HepG2 (cell line): ENCODE results near the gene PPM1M. TPM values are rescaled to one million over a fixed set of nuclear protein-coding genes. Genes with fewer than 3 reads are reported as not detected.

Experiments
- ATAC-seq: fragments of 200-7000 bp; cut with Tn5 transposase; 3 replicates; pipeline ENCODE4 v1.9.1; 2020; ENCODE audit warnings: mild to moderate bottlenecking, moderate library complexity
- BruUV-seq: library from RNA; stranded (reverse); fragments of 400-500 nt; replicated peaks from 2 replicates; lab custom pipeline; 2021; lab: Mats Ljungman, UMichigan
- CTCF ChIA-PET: fragments of 300-600 bp; formaldehyde crosslinking; extraction: SDS; loops from one replicate; lab custom pipeline; 2021; ENCODE audit warnings: low total read pairs, inconsistent platforms, low intra/inter-chr PET ratio; lab: Yijun Ruan, JAX
- POLR2A ChIA-PET: fragments of 350-600 bp; sonication (Branson Sonifier 250); formaldehyde crosslinking; loops from one replicate; lab custom pipeline; 2020; ENCODE audit warnings: antibody characterized with exemption, inconsistent platforms; lab: Yijun Ruan, JAX
- DNase-seq: peaks from one replicate; pipeline ENCODE4 v3.0.0-alpha.2; 2015; ENCODE audit warnings: low spot score
- FAIRE-seq: peaks from 3 replicates; lab custom pipeline; 2011; peaks lifted over from hg19 to GRCh38; lab: Jason Lieb, UNC
- H2AFZ ChIP-seq: one replicate; pipeline ENCODE4 v1.6.1; 2011; ENCODE audit warnings: low read length, inconsistent platforms
- H3K27ac ChIP-seq: fragments of 300-600 bp; 3 replicates; pipeline ENCODE4 v1.8.0; 2011; ENCODE audit warnings: mixed run types, mild to moderate bottlenecking, mixed read lengths, low read length, inconsistent platforms; ENCODE audit not compliant: insufficient read depth; ENCODE audit errors: extremely low read length
- H3K27me3 ChIP-seq, 2 experiments: fragments of 200-600 bp in 1 of 2; 2 replicates in 1 of 2; 3 replicates in 1 of 2; pipeline versions ENCODE4 v1.6.0 to v1.8.0; 2011; ENCODE audit warnings: low read length in 2 of 2, mild to moderate bottlenecking in 2 of 2, moderate library complexity in 2 of 2, inconsistent platforms in 1 of 2; ENCODE audit not compliant: insufficient read depth in 2 of 2, control insufficient read depth in 1 of 2
- H3K36me3 ChIP-seq, 2 experiments: fragments of 200-600 bp in 1 of 2; replicated peaks in 1 of 2; 2 replicates in 1 of 2; 3 replicates in 1 of 2; pipeline versions ENCODE4 v1.5.1 to v1.8.0; 2011; ENCODE audit warnings: low read length in 2 of 2, inconsistent platforms in 1 of 2; ENCODE audit not compliant: insufficient read depth in 2 of 2, control insufficient read depth in 1 of 2
- H3K4me1 ChIP-seq: 2 replicates; pipeline ENCODE4 v1.5.1; 2012; ENCODE audit warnings: low read length, inconsistent platforms; ENCODE audit not compliant: insufficient read depth
- H3K4me2 ChIP-seq: 2 replicates; pipeline ENCODE4 v1.6.0; 2011; ENCODE audit warnings: low read depth, low read length, inconsistent platforms
- H3K4me3 ChIP-seq, 3 experiments: fragments of 200-600 bp in 1 of 3; sonication (generic), shearing (Covaris generic) in 1 of 3; replicated peaks in 1 of 3; 2 replicates each; pipeline ENCODE4 v1.5.1; 2011 to 2016; ENCODE audit warnings: low read length in 3 of 3, inconsistent platforms in 2 of 3, low read depth in 2 of 3, mild to moderate bottlenecking in 2 of 3, control low read depth in 1 of 3, mixed read lengths in 1 of 3; ENCODE audit not compliant: insufficient read depth in 1 of 3
- H3K79me2 ChIP-seq: one replicate; pipeline ENCODE4 v1.6.1; 2011; ENCODE audit warnings: low read length, inconsistent platforms; ENCODE audit not compliant: insufficient read depth
- H3K9ac ChIP-seq: 2 replicates; pipeline ENCODE4 v1.6.0; 2011; ENCODE audit warnings: mild to moderate bottlenecking, low read depth, low read length, inconsistent platforms; ENCODE audit not compliant: insufficient read depth
- H3K9me3 ChIP-seq: 2 replicates; pipeline ENCODE4 v1.5.1; 2012; ENCODE audit warnings: mild to moderate bottlenecking, low read length
- H4K20me1 ChIP-seq: 2 replicates; pipeline ENCODE4 v1.6.0; 2011; ENCODE audit warnings: inconsistent platforms, mild to moderate bottlenecking, low read length, moderate library complexity; ENCODE audit not compliant: insufficient read depth
- EHMT2 ChIP-seq: fragments of 200-600 bp; sonication (generic); IDR thresholded peaks from 2 replicates; pipeline ENCODE4 v1.7.0; 2017; ENCODE audit warnings: antibody characterized with exemption, low read depth, low read length, borderline replicate concordance
- FOSL1 ChIP-seq: sonication (generic); formaldehyde crosslinking; IDR thresholded peaks from 2 replicates; pipeline ENCODE4 v1.9.0; 2021; ENCODE audit warnings: missing genetic modification reagents, borderline replicate concordance
- MEF2D ChIP-seq: sonication (generic); formaldehyde crosslinking; IDR thresholded peaks from 2 replicates; pipeline ENCODE4 v1.5.1; 2020; ENCODE audit warnings: mild to moderate bottlenecking, missing genetic modification reagents
- REXO4 ChIP-seq: sonication (generic); formaldehyde crosslinking; IDR thresholded peaks from 2 replicates; pipeline ENCODE4 v1.8.0; 2022; ENCODE audit warnings: missing genetic modification reagents, mild to moderate bottlenecking, borderline replicate concordance
- ZNF143 ChIP-seq: sonication (generic); formaldehyde crosslinking; IDR thresholded peaks from 2 replicates; pipeline ENCODE4 v1.4.0; 2020; ENCODE audit warnings: missing genetic modification reagents
- ZNF605 ChIP-seq: sonication (generic); formaldehyde crosslinking; IDR thresholded peaks from 2 replicates; pipeline ENCODE4 v1.8.0; 2022; ENCODE audit warnings: mild to moderate bottlenecking, missing genetic modification reagents
- WGBS: methylation state at CpG from one replicate; pipeline ENCODE4 v1.1.6; 2017; ENCODE audit warnings: low lambda C conversion rate; 5-methylcytosine and 5-hydroxymethylcytosine counted together
- in situ Hi-C: cut with HindIII; loops from 2 replicates; pipeline ENCODE4 v1.10.0; 2017; ENCODE audit warnings: low pct_unique_long_range_greater_than_20kb; ENCODE audit not compliant: extremely low pct_ligation_motif_present
- intact Hi-C: fragments of 100-400 bp; cut with micrococcal nuclease; formaldehyde crosslinking; loops from one replicate; pipeline ENCODE4 v1.10.0; 2022; ENCODE audit not compliant: unreplicated experiment
- polyA plus RNA-seq, 8 experiments: library from polyadenylated mRNA; depleted of rRNA in 3 of 8; stranded (reverse) in 7 of 8; unstranded in 1 of 8; fragments of >200 nt; fragmentation: Illumina TruSeq in 4 of 8; extraction: Trizol in 4 of 8; gene quantifications; 2 replicates each; pipeline versions ENCODE4 v1.2.1 to v1.2.3, GENCODE V29; 2011 to 2016; ENCODE audit warnings: low read depth in 4 of 8, missing spikeins in 1 of 8, mixed read lengths in 1 of 8; ENCODE audit not compliant: insufficient read depth in 1 of 8
- total RNA-seq, 5 experiments: library from RNA; depleted of rRNA; stranded (reverse); fragments of >200 nt; fragmentation: Illumina TruSeq; extraction: Trizol; gene quantifications; 2 replicates each; pipeline ENCODE4 v1.2.3, GENCODE V29; 2016; ENCODE audit warnings: low read depth in 1 of 5
- TF ChIP-seq, protein P1 (sequence below): IDR thresholded peaks from 2 replicates; pipeline ENCODE4 v1.6.1; 2016
- TF ChIP-seq, protein P2 (sequence below): sonication (generic); formaldehyde crosslinking; IDR thresholded peaks from 2 replicates; pipeline ENCODE4 v1.5.0; 2020; ENCODE audit warnings: missing genetic modification reagents

PPM1M gene
- total and polyA plus RNA-seq, 2 of the 13 experiments (the other 11 are each of a cell fraction or from before 2014, with no cell fraction given): 2.5 to 5.9 TPM

DNA sequence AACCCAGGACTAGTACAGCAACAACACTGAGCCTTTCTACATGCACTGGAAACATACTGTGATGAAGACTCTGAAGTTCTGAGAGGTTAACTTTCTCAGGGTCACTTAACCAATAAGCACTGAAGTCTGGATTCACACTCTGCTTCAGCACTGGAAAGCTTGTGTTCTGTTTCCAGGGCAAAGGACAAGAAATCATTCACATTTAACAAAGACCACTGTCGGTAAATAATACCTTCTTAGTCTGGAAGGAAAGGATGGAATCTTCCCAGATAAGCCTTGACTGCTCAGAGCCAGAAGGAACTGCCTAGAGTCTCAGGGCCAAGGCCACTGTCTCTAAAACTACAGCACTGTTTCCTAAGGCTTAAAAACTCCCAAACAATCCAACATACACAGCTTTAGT is 37.7 kb downstream of the PPM1M start:
- no peaks in the 10 kb centered on the region; a peak in 1 of 5 replicates for H3K27me3 ChIP-seq
- CTCF ChIA-PET: no interaction called here
- BruUV-seq: no TSS peak
- DNase-seq: no peak
- no peaks in the 10 kb centered on the region for H3K36me3 ChIP-seq
- no peak overlapping the region for H2AFZ ChIP-seq
- TF ChIP-seq FOSL1 (CRISPR knock-in tag) (no peak), MEF2D (CRISPR knock-in tag) (no peak), REXO4 (no peak), ZNF605 (CRISPR knock-in tag) (no peak), EHMT2 (no peak), ZNF143 (CRISPR knock-in tag) (no peak)
- TF ChIP-seq, protein P1, sequence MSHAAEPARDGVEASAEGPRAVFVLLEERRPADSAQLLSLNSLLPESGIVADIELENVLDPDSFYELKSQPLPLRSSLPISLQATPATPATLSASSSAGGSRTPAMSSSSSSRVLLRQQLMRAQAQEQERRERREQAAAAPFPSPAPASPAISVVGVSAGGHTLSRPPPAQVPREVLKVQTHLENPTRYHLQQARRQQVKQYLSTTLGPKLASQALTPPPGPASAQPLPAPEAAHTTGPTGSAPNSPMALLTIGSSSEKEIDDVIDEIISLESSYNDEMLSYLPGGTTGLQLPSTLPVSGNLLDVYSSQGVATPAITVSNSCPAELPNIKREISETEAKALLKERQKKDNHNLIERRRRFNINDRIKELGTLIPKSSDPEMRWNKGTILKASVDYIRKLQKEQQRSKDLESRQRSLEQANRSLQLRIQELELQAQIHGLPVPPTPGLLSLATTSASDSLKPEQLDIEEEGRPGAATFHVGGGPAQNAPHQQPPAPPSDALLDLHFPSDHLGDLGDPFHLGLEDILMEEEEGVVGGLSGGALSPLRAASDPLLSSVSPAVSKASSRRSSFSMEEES (CRISPR knock-in tag): no peak
- TF ChIP-seq, protein P2, sequence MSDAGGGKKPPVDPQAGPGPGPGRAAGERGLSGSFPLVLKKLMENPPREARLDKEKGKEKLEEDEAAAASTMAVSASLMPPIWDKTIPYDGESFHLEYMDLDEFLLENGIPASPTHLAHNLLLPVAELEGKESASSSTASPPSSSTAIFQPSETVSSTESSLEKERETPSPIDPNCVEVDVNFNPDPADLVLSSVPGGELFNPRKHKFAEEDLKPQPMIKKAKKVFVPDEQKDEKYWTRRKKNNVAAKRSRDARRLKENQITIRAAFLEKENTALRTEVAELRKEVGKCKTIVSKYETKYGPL (CRISPR knock-in tag): no peak
- TF ChIP-seq, all 625 proteins: peak for 0
- no peaks in the 10 kb centered on the region for H4K20me1 ChIP-seq
- POLR2A ChIA-PET: interaction anchor here (9.0 kb wide), 1 partner anchor 47 kb away, joined by 126 read pairs; the partner anchor contains the start of gene TWF2
- no peak for FAIRE-seq
- H3K4me3 ChIP-seq: no peak overlapping the region
- H3K9me3 ChIP-seq: no peaks in the 10 kb centered on the region
- 36% methylated on average over 1 of the region's 1 CpG for WGBS
- in situ Hi-C loops: no loop called here
- peak overlapping the region; percentile 30 for H3K4me2 ChIP-seq
- no peak for ATAC-seq
- H3K79me2 ChIP-seq: peaks cover 6% of the 10 kb centered on the region
- peak overlapping the region; percentile 50 for H3K27ac ChIP-seq
- peak overlapping the region; percentile 47; the same call in 1 of the 2 replicates for H3K9ac ChIP-seq
- H3K4me1 ChIP-seq: peaks cover 80% of the 10 kb centered on the region
- intact Hi-C loops: loop anchor here (10.0 kb wide), 1 partner anchor 469 kb away; no protein-coding TSS in a partner anchor
